ENCODE results near the gene APOBEC4. TPM values are rescaled to one million over a fixed set of nuclear protein-coding genes. Genes with fewer than 3 reads are reported as not detected.
"Not testable (repeated sequence)": the region's sequence is repeated elsewhere in the genome, so short reads cannot be mapped to it uniquely, and the experiment has no call there.

Gene APOBEC4
- total RNA-seq, 1 donor: not detected

- TF ChIP-seq CTCF (IDR thresholded peaks at IDR 0.05; ENCODE audit: extremely low read depth, low read depth, low read length): no peak
- H3K9me3 ChIP-seq (ENCODE audit: low read depth, low read length): no peaks in the 10 kb centered on the region
- H3K27me3 ChIP-seq (ENCODE audit: insufficient read depth, low read length): no peaks in the 10 kb centered on the region
- peaks cover 10% of the 10 kb centered on the region for H3K36me3 ChIP-seq (ENCODE audit: insufficient read depth, low read length)
- H3K27ac ChIP-seq (ENCODE audit: low read depth, low read length): no peak overlapping the region
- no peak overlapping the region for H2AFZ ChIP-seq (ENCODE audit: low read length)
- no peaks in the 10 kb centered on the region for H4K20me1 ChIP-seq (ENCODE audit: insufficient read depth, low read length)
- no peaks in the 10 kb centered on the region for H3K79me2 ChIP-seq (ENCODE audit: insufficient read depth, low read length)
- no peak for DNase-seq (ENCODE audit: insufficient read length, low spot score, missing footprints)
- H3K4me1 ChIP-seq (ENCODE audit: insufficient read depth, low read length): peaks cover 8% of the 10 kb centered on the region
- H3K4me3 ChIP-seq (ENCODE audit: insufficient read depth, low read length): no peak overlapping the region
- no peak overlapping the region for H3K4me2 ChIP-seq (ENCODE audit: insufficient read depth, low read length)
Observed at GRCh38 chr1:183620311-183620710, 32.8 kb downstream of the APOBEC4 start.

- H3K36me3 ChIP-seq (ENCODE audit: insufficient read depth, low read length): peaks cover 4% of the 10 kb centered on the region
- H3K27ac ChIP-seq (ENCODE audit: low read depth, low read length): no peak overlapping the region
- H3K27me3 ChIP-seq (ENCODE audit: insufficient read depth, low read length): no peaks in the 10 kb centered on the region
- no peak for TF ChIP-seq CTCF (IDR thresholded peaks at IDR 0.05; ENCODE audit: extremely low read depth, low read depth, low read length)
- H3K4me2 ChIP-seq (ENCODE audit: insufficient read depth, low read length): no peak overlapping the region
- no peaks in the 10 kb centered on the region for H3K9me3 ChIP-seq (ENCODE audit: low read depth, low read length)
- DNase-seq (ENCODE audit: insufficient read length, low spot score, missing footprints): no peak
- H2AFZ ChIP-seq (ENCODE audit: low read length): no peak overlapping the region
- H3K4me3 ChIP-seq (ENCODE audit: insufficient read depth, low read length): no peak overlapping the region
- H4K20me1 ChIP-seq (ENCODE audit: insufficient read depth, low read length): no peaks in the 10 kb centered on the region
- H3K4me1 ChIP-seq (ENCODE audit: insufficient read depth, low read length): peaks cover 8% of the 10 kb centered on the region
- H3K79me2 ChIP-seq (ENCODE audit: insufficient read depth, low read length): no peaks in the 10 kb centered on the region
Observed at GRCh38 chr1:183619781-183620180, 33.3 kb downstream of the APOBEC4 start.

GRCh38 chr1:183618202-183618601 is 34.9 kb downstream of the APOBEC4 start:
- not testable (repeated sequence) for H3K4me1 ChIP-seq (ENCODE audit: insufficient read depth, low read length); H3K4me3 ChIP-seq (ENCODE audit: insufficient read depth, low read length); H3K27me3 ChIP-seq (ENCODE audit: insufficient read depth, low read length); DNase-seq (ENCODE audit: insufficient read length, low spot score, missing footprints); H2AFZ ChIP-seq (ENCODE audit: low read length); H4K20me1 ChIP-seq (ENCODE audit: insufficient read depth, low read length); H3K79me2 ChIP-seq (ENCODE audit: insufficient read depth, low read length); H3K9me3 ChIP-seq (ENCODE audit: low read depth, low read length); H3K27ac ChIP-seq (ENCODE audit: low read depth, low read length); H3K36me3 ChIP-seq (ENCODE audit: insufficient read depth, low read length); H3K4me2 ChIP-seq (ENCODE audit: insufficient read depth, low read length)

- not testable (repeated sequence) for H3K4me2 ChIP-seq (ENCODE audit: insufficient read depth, low read length); H3K79me2 ChIP-seq (ENCODE audit: insufficient read depth, low read length); H3K27ac ChIP-seq (ENCODE audit: low read depth, low read length); H3K9me3 ChIP-seq (ENCODE audit: low read depth, low read length); H4K20me1 ChIP-seq (ENCODE audit: insufficient read depth, low read length); DNase-seq (ENCODE audit: insufficient read length, low spot score, missing footprints); H2AFZ ChIP-seq (ENCODE audit: low read length); H3K4me3 ChIP-seq (ENCODE audit: insufficient read depth, low read length); H3K36me3 ChIP-seq (ENCODE audit: insufficient read depth, low read length); H3K27me3 ChIP-seq (ENCODE audit: insufficient read depth, low read length)
- H3K4me1 ChIP-seq (ENCODE audit: insufficient read depth, low read length): peaks cover 22% of the 10 kb centered on the region
Observed at GRCh38 chr1:183612975-183613374, 40.1 kb downstream of the APOBEC4 start.

- H3K79me2 ChIP-seq (ENCODE audit: insufficient read depth, low read length): no peaks in the 10 kb centered on the region
Observed at GRCh38 chr1:183612407-183612806, 40.7 kb downstream of the APOBEC4 start.

More at GRCh38 chr1:183612407-183612806, 40.7 kb downstream of the APOBEC4 start:
- Histone ChIP-seq H3K4me3 (ENCODE audit: insufficient read depth, low read length) (no peak overlapping the region), H3K36me3 (ENCODE audit: insufficient read depth, low read length) (no peaks in the 10 kb centered on the region), H3K4me2 (ENCODE audit: insufficient read depth, low read length) (no peak overlapping the region), H3K9me3 (ENCODE audit: low read depth, low read length) (no peaks in the 10 kb centered on the region), H4K20me1 (ENCODE audit: insufficient read depth, low read length) (no peaks in the 10 kb centered on the region), H3K4me1 (ENCODE audit: insufficient read depth, low read length) (peaks cover 22% of the 10 kb centered on the region), H2AFZ (ENCODE audit: low read length) (no peak overlapping the region), H3K27ac (ENCODE audit: low read depth, low read length) (no peak overlapping the region), H3K27me3 (ENCODE audit: insufficient read depth, low read length) (no peaks in the 10 kb centered on the region)
- TF ChIP-seq CTCF (IDR thresholded peaks at IDR 0.05; ENCODE audit: extremely low read depth, low read depth, low read length): no peak
- no peak for DNase-seq (ENCODE audit: insufficient read length, low spot score, missing footprints)

Data from osteoblast (primary cell).